KMS-11 (cell line): ENCODE data around the gene CTPS2.
"Not testable (repeated sequence)": the region's sequence is repeated elsewhere in the genome, so short reads cannot be mapped to it uniquely, and the experiment has no call there.

Experiments used
- H2AFZ ChIP-seq: fragments of 200-600 bp; sonication (generic); 2 replicates; pipeline ENCODE4 v1.6.1; 2016; ENCODE audit warnings: antibody characterized with exemption, mixed run types, low read depth
- H3K27ac ChIP-seq: fragments of 200-600 bp; sonication (generic); 2 replicates; pipeline ENCODE4 v1.6.1; 2016; ENCODE audit warnings: mild to moderate bottlenecking, mixed run types
- H3K27me3 ChIP-seq: fragments of 200-600 bp; sonication (generic); 2 replicates; pipeline ENCODE4 v1.6.1; 2017; ENCODE audit warnings: mild to moderate bottlenecking, low read depth, mixed run types, moderate library complexity; ENCODE audit not compliant: insufficient read depth
- H3K36me3 ChIP-seq: fragments of 200-600 bp; sonication (generic); 2 replicates; pipeline ENCODE4 v1.6.1; 2017; ENCODE audit warnings: mild to moderate bottlenecking, mixed run types; ENCODE audit not compliant: insufficient read depth
- H3K4me1 ChIP-seq: fragments of 200-600 bp; sonication (generic); 2 replicates; pipeline ENCODE4 v1.6.1; 2016; ENCODE audit warnings: mild to moderate bottlenecking, low read depth, mixed run types; ENCODE audit not compliant: poor library complexity, severe bottlenecking
- H3K4me2 ChIP-seq: fragments of 200-600 bp; sonication (generic); 2 replicates; pipeline ENCODE4 v1.7.0; 2016; ENCODE audit warnings: mild to moderate bottlenecking, mixed run types
- H3K4me3 ChIP-seq: fragments of 200-600 bp; sonication (generic); IDR thresholded peaks from 2 replicates; pipeline ENCODE4 v1.6.1; 2017; ENCODE audit warnings: low read depth, low read length, mixed read lengths; ENCODE audit not compliant: insufficient read depth
- H3K79me2 ChIP-seq: fragments of 200-600 bp; sonication (generic); 2 replicates; pipeline ENCODE4 v1.6.1; 2016; ENCODE audit warnings: low read depth, mixed run types; ENCODE audit not compliant: insufficient read depth
- H3K9ac ChIP-seq: fragments of 200-600 bp; sonication (generic); 2 replicates; pipeline ENCODE4 v1.6.1; 2016; ENCODE audit warnings: mild to moderate bottlenecking, mixed run types
- H4K20me1 ChIP-seq: fragments of 200-600 bp; sonication (generic); 2 replicates; pipeline ENCODE4 v1.6.1; 2016; ENCODE audit warnings: mild to moderate bottlenecking, mixed run types; ENCODE audit not compliant: insufficient read depth
- TF ChIP-seq, protein P1 (sequence below): fragments of 200-600 bp; sonication (generic); conservative IDR thresholded peaks from 2 replicates; pipeline ENCODE4 v1.6.1; 2017; ENCODE audit warnings: low read depth, mild to moderate bottlenecking, antibody characterized with exemption, low read length, moderate library complexity, mixed read lengths

CTPS2 gene

DNA sequence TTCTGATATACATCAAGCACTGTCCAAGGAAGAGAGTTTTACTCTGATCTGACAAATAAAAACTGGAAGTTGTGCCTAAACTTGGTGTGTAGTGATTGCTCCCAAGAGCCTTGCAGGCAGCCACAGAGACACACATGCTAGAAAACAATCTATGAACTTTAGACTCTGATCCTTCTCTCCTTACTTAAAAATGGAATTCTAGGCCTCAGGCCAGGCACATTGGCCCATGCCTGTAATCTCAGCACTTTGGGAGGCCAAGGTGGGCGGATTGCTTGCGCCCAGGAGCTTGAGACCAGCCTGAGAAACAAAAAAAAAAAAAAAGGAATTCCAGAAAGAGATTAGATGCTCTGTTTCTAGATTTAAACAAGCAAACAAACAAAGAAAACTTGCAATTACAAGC lies 108.1 kb downstream of the CTPS2 start:
- Histone ChIP-seq H2AFZ (no peak overlapping the region), H3K27me3 (no peaks in the 10 kb centered on the region), H3K4me3 (no peak overlapping the region), H3K27ac (no peak overlapping the region), H4K20me1 (no peaks in the 10 kb centered on the region), H3K79me2 (no peaks in the 10 kb centered on the region), H3K9ac (no peak overlapping the region), H3K4me2 (no peak overlapping the region), H3K4me1 (no peaks in the 10 kb centered on the region), H3K36me3 (no peaks in the 10 kb centered on the region)
- TF ChIP-seq, protein P1, sequence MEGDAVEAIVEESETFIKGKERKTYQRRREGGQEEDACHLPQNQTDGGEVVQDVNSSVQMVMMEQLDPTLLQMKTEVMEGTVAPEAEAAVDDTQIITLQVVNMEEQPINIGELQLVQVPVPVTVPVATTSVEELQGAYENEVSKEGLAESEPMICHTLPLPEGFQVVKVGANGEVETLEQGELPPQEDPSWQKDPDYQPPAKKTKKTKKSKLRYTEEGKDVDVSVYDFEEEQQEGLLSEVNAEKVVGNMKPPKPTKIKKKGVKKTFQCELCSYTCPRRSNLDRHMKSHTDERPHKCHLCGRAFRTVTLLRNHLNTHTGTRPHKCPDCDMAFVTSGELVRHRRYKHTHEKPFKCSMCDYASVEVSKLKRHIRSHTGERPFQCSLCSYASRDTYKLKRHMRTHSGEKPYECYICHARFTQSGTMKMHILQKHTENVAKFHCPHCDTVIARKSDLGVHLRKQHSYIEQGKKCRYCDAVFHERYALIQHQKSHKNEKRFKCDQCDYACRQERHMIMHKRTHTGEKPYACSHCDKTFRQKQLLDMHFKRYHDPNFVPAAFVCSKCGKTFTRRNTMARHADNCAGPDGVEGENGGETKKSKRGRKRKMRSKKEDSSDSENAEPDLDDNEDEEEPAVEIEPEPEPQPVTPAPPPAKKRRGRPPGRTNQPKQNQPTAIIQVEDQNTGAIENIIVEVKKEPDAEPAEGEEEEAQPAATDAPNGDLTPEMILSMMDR, result no peak

DNA sequence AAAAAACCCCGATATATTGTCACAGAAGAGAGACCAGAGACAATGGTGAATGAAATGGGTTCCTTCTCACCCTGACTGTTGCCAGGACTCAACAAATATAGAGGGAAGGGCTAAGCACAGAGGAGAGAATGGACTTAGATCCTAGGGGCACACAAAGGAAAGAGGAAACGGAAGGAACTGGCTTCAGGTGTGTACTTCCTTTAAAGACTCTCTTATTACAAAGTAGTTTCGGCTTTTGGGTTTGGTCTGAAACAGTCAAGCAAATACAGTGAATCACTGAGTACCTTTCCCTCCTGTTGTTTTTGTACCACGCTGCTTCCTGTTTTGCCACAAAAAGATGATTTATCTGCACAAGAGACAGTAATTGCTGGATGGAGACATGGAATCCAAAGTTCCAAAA lies 108.6 kb downstream of the CTPS2 start:
- no peak overlapping the region for H3K27ac ChIP-seq

DNA sequence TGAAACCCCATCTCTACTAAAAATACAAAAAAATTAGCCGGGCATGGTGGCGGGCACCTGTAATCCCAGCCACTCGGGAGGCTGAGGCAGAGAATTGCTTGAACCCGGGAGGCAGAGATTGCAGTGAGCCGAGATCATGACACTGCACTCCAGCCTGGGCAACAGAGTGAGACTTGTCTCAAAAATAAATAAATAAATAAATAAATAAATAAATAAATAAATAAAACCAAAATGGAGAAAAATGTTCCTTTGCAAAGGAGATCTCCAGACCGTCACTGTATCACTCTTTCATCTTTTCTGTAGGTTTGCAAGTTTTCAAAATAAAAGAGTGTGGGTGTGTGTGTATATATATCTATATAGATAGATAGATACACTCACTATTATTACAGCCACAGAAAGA lies 109.2 kb downstream of the CTPS2 start:
- not testable (repeated sequence) for H3K4me1 ChIP-seq, H3K9ac ChIP-seq, H3K79me2 ChIP-seq, H4K20me1 ChIP-seq, H3K4me3 ChIP-seq, H3K36me3 ChIP-seq, H3K27ac ChIP-seq, H3K4me2 ChIP-seq, H3K27me3 ChIP-seq, H2AFZ ChIP-seq

More for the DNA sequence above, 108.6 kb downstream of the CTPS2 start:
- H3K4me1 ChIP-seq, result no peaks in the 10 kb centered on the region
- no peak overlapping the region for H3K4me3 ChIP-seq
- H2AFZ ChIP-seq, result no peak overlapping the region
- no peaks in the 10 kb centered on the region for H4K20me1 ChIP-seq
- H3K4me2 ChIP-seq, result no peak overlapping the region
- TF ChIP-seq, protein P1, result no peak
- H3K36me3 ChIP-seq, result no peaks in the 10 kb centered on the region
- no peaks in the 10 kb centered on the region for H3K27me3 ChIP-seq
- no peaks in the 10 kb centered on the region for H3K79me2 ChIP-seq
- H3K9ac ChIP-seq, result no peak overlapping the region

DNA sequence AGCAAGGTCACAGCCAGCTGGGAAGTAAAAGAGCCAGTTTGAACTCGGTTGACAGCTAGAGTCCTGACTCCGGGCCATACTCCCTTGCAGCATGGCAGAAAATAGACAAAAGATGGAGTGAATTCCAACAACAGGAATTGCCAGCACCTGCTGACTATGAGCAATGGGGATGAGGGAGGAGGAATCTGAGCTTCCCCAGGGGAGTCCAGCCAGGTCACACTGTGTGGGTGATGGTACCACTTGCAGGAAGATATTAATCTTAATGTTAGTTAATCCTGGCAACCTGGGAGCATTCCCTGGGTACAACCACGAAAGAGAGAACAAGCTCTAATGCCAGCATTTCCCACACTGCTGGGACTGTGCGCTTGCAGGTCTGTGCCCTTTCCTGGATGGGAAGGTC lies 110.6 kb downstream of the CTPS2 start:
- Histone ChIP-seq H2AFZ (no peak overlapping the region), H3K27ac (no peak overlapping the region), H3K4me3 (no peak overlapping the region), H3K9ac (no peak overlapping the region), H3K79me2 (no peaks in the 10 kb centered on the region), H3K4me1 (no peaks in the 10 kb centered on the region), H3K27me3 (no peaks in the 10 kb centered on the region), H3K36me3 (no peaks in the 10 kb centered on the region), H4K20me1 (no peaks in the 10 kb centered on the region), H3K4me2 (no peak overlapping the region)
- TF ChIP-seq, protein P1, result no peak

DNA sequence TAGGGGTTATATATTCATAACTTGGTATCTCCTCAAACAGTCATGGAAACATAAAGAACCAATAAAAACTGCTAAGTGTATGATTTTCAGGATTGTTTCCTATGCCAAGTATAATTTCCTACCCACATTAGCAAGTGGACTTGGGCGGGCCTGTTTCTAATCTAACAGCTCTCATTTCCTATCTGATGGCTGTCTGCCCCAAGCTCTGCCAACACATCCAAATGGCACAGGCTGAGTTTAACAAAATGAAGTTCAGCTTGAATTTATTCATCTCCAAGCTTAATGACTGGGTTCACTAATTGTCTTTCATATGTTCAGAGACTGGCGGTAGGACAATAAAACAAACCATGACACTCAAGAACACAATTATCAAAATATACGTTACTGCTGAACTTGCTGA lies 118.0 kb downstream of the CTPS2 start:
- Histone ChIP-seq H3K4me2 (no peak overlapping the region), H3K36me3 (no peaks in the 10 kb centered on the region), H4K20me1 (no peaks in the 10 kb centered on the region), H3K27ac (no peak overlapping the region), H2AFZ (no peak overlapping the region), H3K79me2 (no peaks in the 10 kb centered on the region), H3K9ac (no peak overlapping the region), H3K4me1 (no peaks in the 10 kb centered on the region), H3K4me3 (no peak overlapping the region), H3K27me3 (no peaks in the 10 kb centered on the region)
- TF ChIP-seq, protein P1, result no peak
